ENCODE results near the gene ACSL4.

GRCh38 chrX:109714340-109714958 lies 18.6 kb downstream of the ACSL4 start:
- TF ChIP-seq, protein P1, sequence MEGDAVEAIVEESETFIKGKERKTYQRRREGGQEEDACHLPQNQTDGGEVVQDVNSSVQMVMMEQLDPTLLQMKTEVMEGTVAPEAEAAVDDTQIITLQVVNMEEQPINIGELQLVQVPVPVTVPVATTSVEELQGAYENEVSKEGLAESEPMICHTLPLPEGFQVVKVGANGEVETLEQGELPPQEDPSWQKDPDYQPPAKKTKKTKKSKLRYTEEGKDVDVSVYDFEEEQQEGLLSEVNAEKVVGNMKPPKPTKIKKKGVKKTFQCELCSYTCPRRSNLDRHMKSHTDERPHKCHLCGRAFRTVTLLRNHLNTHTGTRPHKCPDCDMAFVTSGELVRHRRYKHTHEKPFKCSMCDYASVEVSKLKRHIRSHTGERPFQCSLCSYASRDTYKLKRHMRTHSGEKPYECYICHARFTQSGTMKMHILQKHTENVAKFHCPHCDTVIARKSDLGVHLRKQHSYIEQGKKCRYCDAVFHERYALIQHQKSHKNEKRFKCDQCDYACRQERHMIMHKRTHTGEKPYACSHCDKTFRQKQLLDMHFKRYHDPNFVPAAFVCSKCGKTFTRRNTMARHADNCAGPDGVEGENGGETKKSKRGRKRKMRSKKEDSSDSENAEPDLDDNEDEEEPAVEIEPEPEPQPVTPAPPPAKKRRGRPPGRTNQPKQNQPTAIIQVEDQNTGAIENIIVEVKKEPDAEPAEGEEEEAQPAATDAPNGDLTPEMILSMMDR (IDR thresholded peaks at IDR 0.05 in 8 of 11, conservative IDR thresholded peaks at IDR 0.05 in 3 of 11): no peak
- no peak for TF ChIP-seq POLR2A (IDR thresholded peaks at IDR 0.05)
- no peak for TF ChIP-seq POLR2AphosphoS5 (IDR thresholded peaks at IDR 0.05)
